ENCODE results near the gene SPATS2.

Gene SPATS2

GRCh38 chr12:49568442-49569162 is 201.3 kb downstream of the SPATS2 start:
- DNase-seq, result peak in 1 of 51 donors; percentile 52

Measured in hypothalamus (tissue), 51 donors.